Posterior cingulate gyrus (tissue), 11 donors: ENCODE measurements around the gene C8A.

Experiments
- DNase-seq, 10 donors: peaks; one replicate each; pipeline versions ENCODE4 v3.0.0 to v3.0.0-alpha.2; 2020 to 2021; ENCODE audit warnings: mixed read lengths in 3 of 10
- intact Hi-C: fragments of 100-400 bp; cut with DNase I; formaldehyde crosslinking; loops from one replicate; pipeline ENCODE4 v1.15.1; 2023

The C8A gene

GRCh38 chr1:56854521-56855099 lies at the start of gene C8A:
C8A (plus strand) TSS chr1:56854797; CDS start chr1:56854902, 105 bp downstream.
- no peak for DNase-seq
- intact Hi-C loops: no loop called here

- intact Hi-C loops: no loop called here
These were observed 47.8 kb upstream of the C8A start for GRCh38 chr1:56806804-56807203.

GRCh38 chr1:56808410-56808809 lies 46.2 kb upstream of the C8A start:
- DNase-seq: peak in 7 of 10 donors; percentile 34 to 83 (median 42)
- intact Hi-C loops: no loop called here

More at GRCh38 chr1:56806804-56807203, 47.8 kb upstream of the C8A start:
- peak in 1 of 10 donors; percentile 70 for DNase-seq

- no peak for DNase-seq
- intact Hi-C loops: no loop called here
These were observed 43.3 kb upstream of the C8A start for GRCh38 chr1:56811331-56811730.

- intact Hi-C loops: no loop called here
- no peak for DNase-seq
These were observed 40.4 kb upstream of the C8A start for GRCh38 chr1:56814205-56814604.

GRCh38 chr1:56816264-56816663 lies 38.3 kb upstream of the C8A start:
- intact Hi-C loops: no loop called here
- no peak for DNase-seq

GRCh38 chr1:56816909-56817308 lies 37.7 kb upstream of the C8A start:
- intact Hi-C loops: no loop called here
- no peak for DNase-seq

- DNase-seq: no peak
- intact Hi-C loops: no loop called here
These were observed 36.7 kb upstream of the C8A start for GRCh38 chr1:56817716-56818463.

- intact Hi-C loops: no loop called here
- peak in 1 of 10 donors; percentile 79 for DNase-seq
These were observed 35.2 kb upstream of the C8A start, which contains the start of gene FYB2 for GRCh38 chr1:56819387-56819899. FYB2 (minus strand) TSS chr1:56819404; CDS start chr1:56819290, 114 bp downstream.

GRCh38 chr1:56820755-56821461 lies 33.7 kb upstream of the C8A start:
- intact Hi-C loops: loop anchor here (10.0 kb wide), 1 partner anchor 1536 kb away; no protein-coding TSS in a partner anchor
- peak; percentile 56 to 95 (median 81) for DNase-seq

- intact Hi-C loops: loop anchor here (10.0 kb wide), 1 partner anchor 1537 kb away; no protein-coding TSS in a partner anchor
- no peak for DNase-seq
These were observed 33.2 kb upstream of the C8A start for GRCh38 chr1:56821462-56821797.

GRCh38 chr1:56824271-56824670 lies 30.3 kb upstream of the C8A start:
- no peak for DNase-seq
- intact Hi-C loops: loop anchor here (10.0 kb wide), 1 partner anchor 1539 kb away; no protein-coding TSS in a partner anchor

- no peak for DNase-seq
- intact Hi-C loops: loop anchor here (10.0 kb wide), 1 partner anchor 1540 kb away; no protein-coding TSS in a partner anchor
These were observed 29.7 kb upstream of the C8A start for GRCh38 chr1:56824938-56825337.

GRCh38 chr1:56825436-56825835 lies 29.2 kb upstream of the C8A start:
- DNase-seq: no peak
- intact Hi-C loops: loop anchor here (10.0 kb wide), 1 partner anchor 1541 kb away; no protein-coding TSS in a partner anchor

GRCh38 chr1:56827711-56828110 lies 26.9 kb upstream of the C8A start:
- intact Hi-C loops: loop anchor here (10.0 kb wide), 1 partner anchor 1543 kb away; no protein-coding TSS in a partner anchor
- DNase-seq: no peak

- intact Hi-C loops: loop anchor here (5.0 kb wide), 2 partner anchors 1217 to 1332 kb away; no protein-coding TSS in a partner anchor
- no peak for DNase-seq
These were observed 24.5 kb upstream of the C8A start for GRCh38 chr1:56830052-56830451.

GRCh38 chr1:56831871-56832693 lies 22.5 kb upstream of the C8A start:
- intact Hi-C loops: loop anchor here (1.0 to 5.0 kb wide), 3 partner anchors 229 to 1330 kb away; no protein-coding TSS in a partner anchor
- DNase-seq: peak; percentile 22 to 96 (median 71)

- intact Hi-C loops: loop anchor here (5.0 kb wide), 2 partner anchors 1214 to 1329 kb away; no protein-coding TSS in a partner anchor
- DNase-seq: no peak
These were observed 21.5 kb upstream of the C8A start for GRCh38 chr1:56833088-56833487.

GRCh38 chr1:56834137-56834900 lies 20.3 kb upstream of the C8A start:
- intact Hi-C loops: loop anchor here (5.0 kb wide), 2 partner anchors 1213 to 1328 kb away; no protein-coding TSS in a partner anchor
- no peak for DNase-seq
